HG03439 (cell line): ENCODE results near the gene ARF1.

ENCODE experiments used
- ATAC-seq: cut with Tn5 transposase; IDR thresholded peaks from one replicate; pipeline ENCODE4 v1.9.1; 2021; ENCODE audit warnings: mild to moderate bottlenecking, moderate library complexity; ENCODE audit not compliant: unreplicated experiment

ARF1 gene

GRCh38 chr1:228145463-228146416 is 63.2 kb downstream of the ARF1 start:
- ATAC-seq = no peak

- no peak for ATAC-seq
These were observed 64.1 kb downstream of the ARF1 start for GRCh38 chr1:228146417-228147150.

GRCh38 chr1:228147151-228147693 is 64.7 kb downstream of the ARF1 start:
- ATAC-seq = no peak

GRCh38 chr1:228147768-228148167 is 65.3 kb downstream of the ARF1 start:
- ATAC-seq = no peak

GRCh38 chr1:228148196-228148861 is 65.8 kb downstream of the ARF1 start:
- ATAC-seq = no peak
